ENCODE data around the gene PPA1.
"Not testable (repeated sequence)": the region's sequence is repeated elsewhere in the genome, so short reads cannot be mapped to it uniquely, and the experiment has no call there.

PPA1 gene

GRCh38 chr10:70201105-70201504, 32.1 kb downstream of the PPA1 start:
- no peak for DNase-seq

DNA sequence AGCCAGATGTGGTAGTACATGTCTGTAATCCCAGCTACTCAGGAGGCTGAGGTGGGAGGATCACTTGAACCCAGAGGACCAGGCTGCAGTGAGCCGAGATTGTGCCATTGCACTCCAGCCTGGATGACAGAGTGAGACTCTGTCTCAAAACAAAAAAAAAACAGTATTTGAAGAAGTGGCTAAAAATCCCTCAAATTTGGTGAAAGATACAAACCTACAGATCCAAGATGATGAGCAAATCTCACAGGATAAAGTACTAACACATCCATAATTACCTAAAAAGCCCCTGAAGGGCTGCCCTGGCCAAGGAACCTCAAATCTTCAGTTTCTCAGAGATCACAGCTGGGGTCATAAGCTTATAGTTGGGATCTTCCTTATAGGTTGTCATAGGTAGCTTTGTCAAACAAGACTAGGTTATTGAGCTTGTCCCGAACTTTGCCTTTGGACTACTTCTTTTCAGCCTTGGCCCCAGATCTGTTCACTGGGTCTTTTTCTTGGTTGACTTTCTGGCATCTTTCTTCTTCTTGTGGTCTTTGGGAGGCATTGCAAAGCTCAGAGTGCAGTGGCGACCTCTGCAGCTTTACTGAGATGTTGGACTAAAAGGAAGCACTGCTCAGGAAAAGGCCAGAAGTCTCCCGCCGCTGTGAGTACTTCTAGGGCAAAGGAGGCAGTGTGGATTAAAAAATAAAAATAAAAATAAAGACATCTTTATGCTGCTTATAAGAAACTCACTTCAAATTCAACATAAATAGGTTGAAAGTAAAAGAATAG, 34.3 kb downstream of the PPA1 start:
- DNase-seq = no peak

GRCh38 chr10:70197235-70197945, 35.8 kb downstream of the PPA1 start:
- DNase-seq = no peak

DNA sequence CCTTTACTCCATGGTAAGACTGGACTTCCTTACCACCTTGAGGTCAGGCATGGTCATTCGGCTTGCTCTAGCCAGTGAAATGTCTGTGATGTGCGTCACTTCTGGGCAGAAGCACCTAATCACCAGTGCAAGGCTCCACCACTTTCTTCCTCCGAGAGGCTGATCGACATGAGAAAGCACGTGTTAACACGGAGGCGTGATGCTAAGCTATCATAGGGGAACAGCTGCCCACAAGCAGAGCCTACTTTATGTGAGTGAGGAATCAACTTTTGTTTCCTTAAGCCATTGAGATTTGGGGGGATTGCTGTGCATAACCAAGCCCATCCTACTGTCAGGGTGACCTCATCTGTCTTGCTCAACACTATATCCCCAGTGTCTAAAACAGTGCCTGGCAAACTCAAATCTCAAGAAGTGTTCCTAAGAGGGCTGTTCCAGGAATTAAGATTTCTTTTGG, 39.8 kb downstream of the PPA1 start:
- no peak for DNase-seq

GRCh38 chr10:70192326-70192968, 40.8 kb downstream of the PPA1 start:
- no peak for DNase-seq

- no peak for DNase-seq
Measured at GRCh38 chr10:70191972-70192305, 41.3 kb downstream of the PPA1 start.

DNA sequence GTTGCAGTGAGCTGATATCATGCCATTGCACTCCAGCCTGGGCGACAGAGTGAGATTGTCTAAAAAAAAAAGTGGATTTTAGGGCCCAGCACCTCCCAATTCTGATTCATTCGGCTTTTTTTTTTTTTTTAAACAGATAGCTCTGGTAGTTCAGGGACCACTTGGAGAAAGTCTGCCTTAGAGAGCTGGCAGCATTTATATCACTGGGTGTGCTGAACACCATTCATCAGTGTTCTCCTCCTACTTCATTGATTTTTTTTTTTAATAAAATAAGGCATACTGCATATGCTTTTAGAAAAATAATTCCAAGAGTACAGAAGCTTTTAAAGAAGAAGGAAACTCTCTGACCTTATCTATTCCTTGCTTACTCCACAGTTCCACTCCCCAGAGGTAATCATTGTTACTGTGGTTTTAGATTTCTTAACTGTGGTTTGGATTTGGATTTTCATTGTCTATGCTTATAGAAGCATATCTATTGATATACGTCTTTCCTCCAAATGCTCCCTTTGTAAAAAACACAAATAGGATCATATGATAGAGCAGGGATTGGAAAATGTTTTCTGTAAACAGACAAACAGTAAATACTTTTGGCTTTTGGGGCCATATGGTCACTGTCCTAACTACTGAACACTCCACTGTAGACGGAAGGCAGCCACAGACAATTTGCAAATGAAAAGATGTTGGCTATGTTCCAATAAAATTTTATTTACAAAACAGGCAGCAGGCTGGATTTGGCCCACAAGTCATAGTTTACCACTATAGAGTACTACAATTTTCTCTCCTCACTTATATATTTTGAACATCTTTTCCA, 41.9 kb downstream of the PPA1 start:
- DNase-seq = no peak

- DNase-seq = no peak
Measured at GRCh38 chr10:70190581-70190980, 42.6 kb downstream of the PPA1 start.

GRCh38 chr10:70190102-70190501, 43.1 kb downstream of the PPA1 start:
- DNase-seq = no peak

DNA sequence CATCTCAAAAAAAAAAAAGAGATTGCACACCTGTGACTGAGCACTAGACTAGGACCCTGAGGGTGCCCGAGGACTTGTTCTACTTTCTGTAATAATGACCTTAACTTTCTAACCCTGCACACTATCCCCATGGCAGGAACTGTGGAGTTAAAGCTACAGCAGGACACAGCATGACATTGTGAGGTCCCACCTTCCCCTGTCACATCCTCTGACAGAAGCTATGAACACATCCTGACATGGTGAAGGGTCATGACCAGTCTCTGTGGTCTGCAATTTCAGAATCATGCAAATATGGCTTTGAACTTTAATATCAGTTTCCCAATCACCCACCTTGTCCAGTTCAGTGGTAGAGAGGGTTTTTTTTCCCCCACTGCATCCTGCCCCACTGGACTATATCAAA, 44.5 kb downstream of the PPA1 start:
- no peak for DNase-seq

GRCh38 chr10:70186571-70186970, 46.7 kb downstream of the PPA1 start:
- no peak for DNase-seq

- DNase-seq = no peak
Measured at GRCh38 chr10:70186090-70186489, 47.1 kb downstream of the PPA1 start.

DNA sequence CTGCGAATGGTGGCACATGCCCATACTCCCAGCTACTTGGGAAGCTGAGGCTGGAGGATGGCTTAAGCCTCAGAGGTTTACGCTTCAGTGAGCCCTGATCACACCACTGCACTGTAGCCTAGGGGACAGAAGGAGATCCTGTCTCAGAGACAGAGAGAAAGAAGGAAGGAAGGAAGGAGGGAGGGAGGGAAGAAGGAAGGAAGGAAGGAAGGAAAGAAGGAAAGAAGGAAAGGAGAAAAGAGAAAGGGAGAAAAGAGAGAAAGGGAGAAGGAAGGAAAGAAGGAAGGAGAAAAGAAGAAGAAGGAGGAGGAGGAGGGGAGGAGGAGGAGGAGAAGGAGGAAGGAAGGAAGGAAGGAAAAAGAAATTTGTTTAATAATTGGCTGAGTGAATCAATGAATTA, 49.9 kb downstream of the PPA1 start:
- no peak for DNase-seq

- DNase-seq = not testable (repeated sequence)
Measured at GRCh38 chr10:70179209-70179608, 54.0 kb downstream of the PPA1 start.

GRCh38 chr10:70178139-70178725, 55.0 kb downstream of the PPA1 start:
- no peak for DNase-seq

- DNase-seq = no peak
Measured at GRCh38 chr10:70176441-70176840, 56.8 kb downstream of the PPA1 start.

DNA sequence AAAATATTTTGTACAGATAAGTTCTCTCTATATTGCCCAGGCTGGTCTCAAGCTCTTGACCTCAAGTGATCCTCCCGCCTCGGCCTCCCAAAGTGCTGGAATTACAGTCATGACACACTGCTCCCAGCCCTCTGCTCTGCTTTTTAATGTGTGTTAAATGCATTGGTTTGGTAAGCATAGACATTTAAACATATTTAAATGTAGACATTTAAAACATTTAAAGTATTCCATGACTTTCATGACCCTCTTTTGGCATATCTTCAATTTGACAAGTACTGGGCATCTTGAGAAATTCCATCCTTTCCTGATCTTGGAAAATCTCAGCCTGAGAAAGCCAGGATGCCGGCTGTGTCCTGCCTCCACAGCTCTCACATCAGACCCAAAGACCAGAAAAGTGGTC, 57.7 kb downstream of the PPA1 start:
- no peak for DNase-seq

- DNase-seq = no peak
Measured at GRCh38 chr10:70174058-70174741, 59.0 kb downstream of the PPA1 start.

GRCh38 chr10:70169649-70170364, 63.4 kb downstream of the PPA1 start:
- no peak for DNase-seq

- DNase-seq = no peak
Measured at GRCh38 chr10:70169011-70169410, 64.2 kb downstream of the PPA1 start.

DNA sequence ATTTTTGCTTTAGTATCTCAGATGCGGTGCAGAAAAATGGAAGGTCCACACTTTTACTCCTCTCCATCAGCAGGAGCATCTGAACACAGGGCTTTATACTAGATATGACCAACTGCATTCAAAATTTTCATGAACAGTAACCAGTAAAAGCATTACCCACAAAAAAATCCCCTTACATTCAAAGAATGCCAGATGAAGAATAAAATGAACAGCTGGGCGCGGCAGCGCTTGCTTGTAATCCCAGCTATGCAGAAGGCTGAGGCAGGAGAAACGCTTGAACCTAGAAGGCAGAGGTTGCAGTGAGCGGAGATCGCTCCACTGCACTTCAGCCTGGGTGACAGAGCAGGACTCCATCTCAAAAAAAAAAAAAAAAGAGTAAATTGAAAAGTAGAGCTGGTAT, 66.0 kb downstream of the PPA1 start:
- no peak for DNase-seq

DNA sequence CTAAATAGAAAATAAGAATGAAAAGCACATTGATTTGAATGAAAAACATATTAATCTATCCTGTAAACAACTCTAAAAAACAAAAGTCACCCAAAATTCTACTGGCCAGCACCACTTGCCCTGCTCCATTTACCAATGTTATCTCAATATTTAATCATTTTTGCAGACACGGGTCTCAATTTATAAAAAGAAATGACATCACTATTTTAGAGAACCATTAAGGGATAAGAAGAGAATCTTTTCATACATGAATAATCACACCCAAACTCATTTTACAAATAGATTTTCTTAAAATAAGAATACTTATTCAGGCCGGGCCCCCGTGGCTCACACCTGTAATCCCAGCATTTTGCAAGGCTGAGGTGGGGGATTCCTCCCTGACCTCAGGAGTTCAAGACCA, 66.8 kb downstream of the PPA1 start:
- no peak for DNase-seq

Data from NCI-H524 (cell line).